ENCODE results near the gene ZNF341.

Gene ZNF341

DNA sequence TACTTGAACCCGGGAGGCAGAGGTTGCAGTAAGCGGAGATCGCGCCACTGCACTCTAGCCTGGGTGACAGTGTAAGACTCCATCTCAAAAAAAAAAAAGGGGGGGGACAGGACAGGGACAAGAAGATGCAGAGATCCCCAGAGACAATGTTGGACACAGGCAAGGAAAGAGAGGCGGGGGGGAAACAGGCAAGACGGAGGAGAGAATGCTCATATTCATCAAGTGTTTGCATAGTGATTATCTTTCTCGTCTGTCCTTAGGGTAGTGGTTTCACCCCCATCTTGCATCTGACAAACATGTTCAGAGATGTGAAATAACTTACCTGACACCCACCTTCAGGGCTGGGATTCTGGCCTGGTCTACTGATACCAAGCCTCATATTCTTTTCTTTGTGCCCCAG, 108.4 kb downstream of the ZNF341 start:
- H3K79me2 ChIP-seq (ENCODE audit: low read length), result peaks cover 100% of the 10 kb centered on the region
- H2AFZ ChIP-seq (ENCODE audit: low read length), result no peak overlapping the region
- peaks cover 9% of the 10 kb centered on the region for H3K36me3 ChIP-seq (replicated peaks; ENCODE audit: insufficient read depth, low read length)
- no peak for DNase-seq
- 0 out of 2 replicates have a peak overlapping the region, but pooled peaks have one; percentile 6 for H3K4me3 ChIP-seq (ENCODE audit: low read length)
- H3K27ac ChIP-seq (ENCODE audit: low read length), result peak overlapping the region; percentile 92
- TF ChIP-seq EZH2phosphoT487 (IDR thresholded peaks at IDR 0.05; ENCODE audit: low read length) (no peak), EZH2 (optimal IDR thresholded peaks at IDR 0.05; ENCODE audit: low read depth, low read length) (no peak)
- TF ChIP-seq, protein P1, sequence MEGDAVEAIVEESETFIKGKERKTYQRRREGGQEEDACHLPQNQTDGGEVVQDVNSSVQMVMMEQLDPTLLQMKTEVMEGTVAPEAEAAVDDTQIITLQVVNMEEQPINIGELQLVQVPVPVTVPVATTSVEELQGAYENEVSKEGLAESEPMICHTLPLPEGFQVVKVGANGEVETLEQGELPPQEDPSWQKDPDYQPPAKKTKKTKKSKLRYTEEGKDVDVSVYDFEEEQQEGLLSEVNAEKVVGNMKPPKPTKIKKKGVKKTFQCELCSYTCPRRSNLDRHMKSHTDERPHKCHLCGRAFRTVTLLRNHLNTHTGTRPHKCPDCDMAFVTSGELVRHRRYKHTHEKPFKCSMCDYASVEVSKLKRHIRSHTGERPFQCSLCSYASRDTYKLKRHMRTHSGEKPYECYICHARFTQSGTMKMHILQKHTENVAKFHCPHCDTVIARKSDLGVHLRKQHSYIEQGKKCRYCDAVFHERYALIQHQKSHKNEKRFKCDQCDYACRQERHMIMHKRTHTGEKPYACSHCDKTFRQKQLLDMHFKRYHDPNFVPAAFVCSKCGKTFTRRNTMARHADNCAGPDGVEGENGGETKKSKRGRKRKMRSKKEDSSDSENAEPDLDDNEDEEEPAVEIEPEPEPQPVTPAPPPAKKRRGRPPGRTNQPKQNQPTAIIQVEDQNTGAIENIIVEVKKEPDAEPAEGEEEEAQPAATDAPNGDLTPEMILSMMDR (IDR thresholded peaks at IDR 0.05; ENCODE audit: low read length), result no peak
- no peaks in the 10 kb centered on the region for H4K20me1 ChIP-seq (ENCODE audit: insufficient read depth, low read length)
- H3K4me2 ChIP-seq (ENCODE audit: low read depth, low read length), result peak overlapping the region; percentile 76
- peaks cover 98% of the 10 kb centered on the region for H3F3A ChIP-seq (ENCODE audit: insufficient read depth, low read length)
- H3K27me3 ChIP-seq (replicated peaks; ENCODE audit: insufficient read depth, low read length), result no peaks in the 10 kb centered on the region
- peak overlapping the region; percentile 54 for H3K9ac ChIP-seq (ENCODE audit: low read length)
- H3K9me3 ChIP-seq (replicated peaks; ENCODE audit: insufficient read depth, low read length), result no peaks in the 10 kb centered on the region
- H3K9me2 ChIP-seq (replicated peaks; ENCODE audit: insufficient read depth, low read length), result no peaks in the 10 kb centered on the region
- H3K4me1 ChIP-seq (ENCODE audit: low read length), result peaks cover 99% of the 10 kb centered on the region

DNA sequence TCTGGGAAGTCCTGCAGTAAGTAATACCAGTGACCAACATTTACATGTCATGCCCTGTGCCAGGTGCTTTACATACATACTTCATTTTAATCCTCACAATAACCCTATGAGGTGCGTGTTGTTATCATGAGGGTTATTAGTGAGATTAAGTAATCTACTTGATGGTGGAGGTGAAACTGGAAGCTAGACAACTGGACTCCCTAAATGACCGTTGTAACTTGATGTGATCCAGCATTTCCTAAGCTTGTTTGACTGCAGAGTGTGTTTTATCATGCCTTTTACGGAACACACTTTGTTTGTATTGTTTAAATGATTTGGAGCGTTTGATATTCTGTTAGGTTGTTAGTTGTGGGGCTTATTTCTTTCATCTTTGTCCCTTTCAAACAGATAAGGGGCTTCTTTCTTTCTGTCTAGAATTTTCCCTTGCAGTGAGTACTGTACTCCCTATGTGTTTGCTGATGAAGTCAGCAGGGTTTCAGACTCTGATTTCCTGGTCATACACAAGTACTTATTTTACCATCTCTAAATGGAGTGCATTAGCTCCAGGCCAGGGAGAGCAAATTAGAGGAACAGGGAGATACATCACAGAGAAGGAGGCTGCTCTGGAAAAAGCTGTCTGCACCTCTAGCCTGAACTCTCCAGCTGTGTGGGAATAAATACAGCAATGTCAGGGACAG, 109.1 kb downstream of the ZNF341 start:
- peak overlapping the region; percentile 17; the same call in 1 of the 2 replicates for H3K4me3 ChIP-seq (ENCODE audit: low read length)
- H3K9me3 ChIP-seq (replicated peaks; ENCODE audit: insufficient read depth, low read length), result no peaks in the 10 kb centered on the region
- peak overlapping the region; percentile 54 for H3K9ac ChIP-seq (ENCODE audit: low read length)
- H3K27me3 ChIP-seq (replicated peaks; ENCODE audit: insufficient read depth, low read length), result no peaks in the 10 kb centered on the region
- DNase-seq, result peak; percentile 47
- peaks cover 100% of the 10 kb centered on the region for H3K79me2 ChIP-seq (ENCODE audit: low read length)
- TF ChIP-seq EZH2phosphoT487 (IDR thresholded peaks at IDR 0.05; ENCODE audit: low read length) (no peak), EZH2 (optimal IDR thresholded peaks at IDR 0.05; ENCODE audit: low read depth, low read length) (no peak)
- TF ChIP-seq, protein P1 (IDR thresholded peaks at IDR 0.05; ENCODE audit: low read length), result no peak
- peaks cover 94% of the 10 kb centered on the region for H3F3A ChIP-seq (ENCODE audit: insufficient read depth, low read length)
- no peaks in the 10 kb centered on the region for H3K9me2 ChIP-seq (replicated peaks; ENCODE audit: insufficient read depth, low read length)
- H3K4me1 ChIP-seq (ENCODE audit: low read length), result peaks cover 99% of the 10 kb centered on the region
- H2AFZ ChIP-seq (ENCODE audit: low read length), result no peak overlapping the region
- 0 out of 2 replicates have a peak, but pooled peaks cover 1% of the 10 kb centered on the region for H3K36me3 ChIP-seq (replicated peaks; ENCODE audit: insufficient read depth, low read length)
- no peaks in the 10 kb centered on the region for H4K20me1 ChIP-seq (ENCODE audit: insufficient read depth, low read length)
- H3K4me2 ChIP-seq (ENCODE audit: low read depth, low read length), result peak overlapping the region; percentile 76
- H3K27ac ChIP-seq (ENCODE audit: low read length), result peak overlapping the region; percentile 92

- H3K4me1 ChIP-seq (ENCODE audit: low read length), result peaks cover 99% of the 10 kb centered on the region
- peak overlapping the region; percentile 54 for H3K9ac ChIP-seq (ENCODE audit: low read length)
- no peaks in the 10 kb centered on the region for H3K36me3 ChIP-seq (replicated peaks; ENCODE audit: insufficient read depth, low read length)
- H3F3A ChIP-seq (ENCODE audit: insufficient read depth, low read length), result peaks cover 94% of the 10 kb centered on the region
- H3K27me3 ChIP-seq (replicated peaks; ENCODE audit: insufficient read depth, low read length), result no peaks in the 10 kb centered on the region
- H4K20me1 ChIP-seq (ENCODE audit: insufficient read depth, low read length), result no peaks in the 10 kb centered on the region
- TF ChIP-seq EZH2 (optimal IDR thresholded peaks at IDR 0.05; ENCODE audit: low read depth, low read length) (no peak), EZH2phosphoT487 (IDR thresholded peaks at IDR 0.05; ENCODE audit: low read length) (no peak)
- TF ChIP-seq, protein P1 (IDR thresholded peaks at IDR 0.05; ENCODE audit: low read length), result no peak
- peak overlapping the region; percentile 76 for H3K4me2 ChIP-seq (ENCODE audit: low read depth, low read length)
- H3K79me2 ChIP-seq (ENCODE audit: low read length), result peaks cover 100% of the 10 kb centered on the region
- H3K4me3 ChIP-seq (ENCODE audit: low read length), result peak overlapping the region; percentile 30; the same call in 1 of the 2 replicates
- H3K27ac ChIP-seq (ENCODE audit: low read length), result peak overlapping the region; percentile 92
- no peak overlapping the region for H2AFZ ChIP-seq (ENCODE audit: low read length)
- no peaks in the 10 kb centered on the region for H3K9me3 ChIP-seq (replicated peaks; ENCODE audit: insufficient read depth, low read length)
- H3K9me2 ChIP-seq (replicated peaks; ENCODE audit: insufficient read depth, low read length), result no peaks in the 10 kb centered on the region
- DNase-seq, result peak; percentile 73
Measured at GRCh38 chr20:33841436-33841799, 109.6 kb downstream of the ZNF341 start.

Data from MM.1S (cell line).